WTC11 (cell line): ENCODE measurements around the gene DRD2. TPM values are rescaled to one million over a fixed set of nuclear protein-coding genes. Genes with fewer than 3 reads are reported as not detected.

Experiments used
- ATAC-seq: fragments of 200-7000 bp; cut with Tn5 transposase; 2 replicates; pipeline ENCODE4 v1.10.0; 2021; ENCODE audit warnings: mild to moderate bottlenecking, moderate library complexity
- CTCF ChIA-PET: fragments of 300-600 bp; sonication (Branson Sonifier 250); formaldehyde crosslinking; loops from one replicate; lab custom pipeline; 2021; ENCODE audit warnings: antibody characterized with exemption; lab: Charles Lee
- POLR2A ChIA-PET: fragments of 350-600 bp; sonication (Branson Sonifier 250); formaldehyde crosslinking; loops from one replicate; lab custom pipeline; 2021; ENCODE audit warnings: antibody characterized with exemption; lab: Charles Lee
- DNase-seq: peaks from one replicate; pipeline ENCODE4 v3.0.0; 2021; ENCODE audit warnings: low spot score
- H3K27ac Mint-ChIP-seq: 2 replicates; pipeline ENCODE4 v1.8.0; 2021; ENCODE audit warnings: mixed read lengths
- H3K27me3 Mint-ChIP-seq: 2 replicates; pipeline ENCODE4 v1.8.0; 2021; ENCODE audit warnings: low read depth, mild to moderate bottlenecking, moderate library complexity, mixed read lengths
- H3K36me3 Mint-ChIP-seq: 2 replicates; pipeline ENCODE4 v1.8.0; 2021; ENCODE audit warnings: mixed read lengths
- H3K4me1 Mint-ChIP-seq: 2 replicates; pipeline ENCODE4 v1.8.0; 2022; ENCODE audit warnings: mixed read lengths
- H3K4me3 Mint-ChIP-seq: 2 replicates; pipeline ENCODE4 v1.8.0; 2021; ENCODE audit warnings: mild to moderate bottlenecking, moderate library complexity, mixed read lengths
- H3K9me3 Mint-ChIP-seq: 2 replicates; pipeline ENCODE4 v1.8.0; 2021; ENCODE audit warnings: mixed read lengths
- CBFB ChIP-seq: sonication (generic); formaldehyde crosslinking; IDR thresholded peaks from 2 replicates; pipeline ENCODE4 v1.8.1; 2022; ENCODE audit warnings: mild to moderate bottlenecking, low read depth, missing genetic modification reagents
- CREB1 ChIP-seq: sonication (generic); formaldehyde crosslinking; IDR thresholded peaks from 2 replicates; pipeline ENCODE4 v1.8.0; 2023; ENCODE audit warnings: mild to moderate bottlenecking, missing genetic modification reagents
- ELF4 ChIP-seq: sonication (generic); formaldehyde crosslinking; IDR thresholded peaks from 2 replicates; pipeline ENCODE4 v1.8.1; 2022; ENCODE audit warnings: low read depth, mild to moderate bottlenecking, moderate library complexity, missing genetic modification reagents
- GABPB1 ChIP-seq: sonication (generic); formaldehyde crosslinking; IDR thresholded peaks from 2 replicates; pipeline ENCODE4 v1.8.1; 2023; ENCODE audit warnings: mild to moderate bottlenecking, missing genetic modification reagents
- HMGA2 ChIP-seq: fragments of 250-450 bp; sonication (Bioruptor Pico); IDR thresholded peaks from 2 replicates; pipeline ENCODE4 v1.4.0; 2021; ENCODE audit warnings: mild to moderate bottlenecking, moderate library complexity
- RELA ChIP-seq: sonication (generic); formaldehyde crosslinking; IDR thresholded peaks from 2 replicates; pipeline ENCODE4 v1.8.1; 2022; ENCODE audit warnings: missing genetic modification reagents, mild to moderate bottlenecking, borderline replicate concordance
- SMAD3 ChIP-seq: sonication (generic); formaldehyde crosslinking; IDR thresholded peaks from 2 replicates; pipeline ENCODE4 v1.8.0; 2022; ENCODE audit warnings: missing genetic modification reagents, mild to moderate bottlenecking, borderline replicate concordance
- SOX15 ChIP-seq: fragments of 250-450 bp; sonication (Bioruptor Pico); IDR thresholded peaks from 2 replicates; pipeline ENCODE4 v1.9.0; 2021; ENCODE audit warnings: mild to moderate bottlenecking
- ZBTB21 ChIP-seq: sonication (generic); formaldehyde crosslinking; IDR thresholded peaks from 2 replicates; pipeline ENCODE4 v1.8.1; 2023; ENCODE audit warnings: mild to moderate bottlenecking, missing genetic modification reagents, borderline replicate concordance
- ZNF423 ChIP-seq: fragments of 250-450 bp; sonication (Bioruptor Pico); IDR thresholded peaks from 2 replicates; pipeline ENCODE4 v2.1.2; 2022; ENCODE audit warnings: mild to moderate bottlenecking, moderate library complexity
- ZNF671 ChIP-seq: fragments of 250-450 bp; sonication (Bioruptor Pico); IDR thresholded peaks from 2 replicates; pipeline ENCODE4 v1.8.0; 2021; ENCODE audit warnings: mild to moderate bottlenecking
- total RNA-seq: library from RNA; stranded (reverse); gene quantifications from 3 replicates; pipeline ENCODE4 v1.2.3, GENCODE V29; 2021
- TF ChIP-seq, protein P1 (sequence below): sonication (generic); formaldehyde crosslinking; IDR thresholded peaks from 2 replicates; pipeline ENCODE4 v1.8.0; 2023; ENCODE audit warnings: mild to moderate bottlenecking, missing genetic modification reagents
- TF ChIP-seq, protein P2 (sequence below): sonication (generic); formaldehyde crosslinking; IDR thresholded peaks from 2 replicates; pipeline ENCODE4 v1.8.0; 2022; ENCODE audit warnings: mild to moderate bottlenecking, missing genetic modification reagents
- TF ChIP-seq, protein P3 (sequence below): sonication (generic); formaldehyde crosslinking; IDR thresholded peaks from 2 replicates; pipeline ENCODE4 v1.8.0; 2023; ENCODE audit warnings: missing genetic modification reagents, mild to moderate bottlenecking, borderline replicate concordance
- TF ChIP-seq, protein P4 (sequence below): sonication (generic); formaldehyde crosslinking; IDR thresholded peaks from 2 replicates; pipeline ENCODE4 v1.8.0; 2023; ENCODE audit warnings: missing genetic modification reagents
- TF ChIP-seq, protein P5 (sequence below): fragments of 250-450 bp; sonication (Bioruptor Pico); IDR thresholded peaks from 2 replicates; pipeline ENCODE4 v2.1.2; 2022; ENCODE audit warnings: mild to moderate bottlenecking, moderate library complexity
- TF ChIP-seq, protein P6 (sequence below): sonication (generic); formaldehyde crosslinking; IDR thresholded peaks from 2 replicates; pipeline ENCODE4 v1.8.0; 2022; ENCODE audit warnings: mild to moderate bottlenecking, missing genetic modification reagents
- TF ChIP-seq, protein P7 (sequence below): fragments of 250-450 bp; sonication (Bioruptor Pico); IDR thresholded peaks from 2 replicates; pipeline ENCODE4 v1.9.0; 2021; ENCODE audit warnings: moderate library complexity, mild to moderate bottlenecking, inconsistent platforms, borderline replicate concordance
- TF ChIP-seq, protein P8 (sequence below): sonication (generic); formaldehyde crosslinking; IDR thresholded peaks from 2 replicates; pipeline ENCODE4 v1.8.1; 2023; ENCODE audit warnings: mild to moderate bottlenecking, missing genetic modification reagents, moderate library complexity

DRD2 gene
- total RNA-seq, 1 experiment from 2014 or later = 0.20 TPM

DNA sequence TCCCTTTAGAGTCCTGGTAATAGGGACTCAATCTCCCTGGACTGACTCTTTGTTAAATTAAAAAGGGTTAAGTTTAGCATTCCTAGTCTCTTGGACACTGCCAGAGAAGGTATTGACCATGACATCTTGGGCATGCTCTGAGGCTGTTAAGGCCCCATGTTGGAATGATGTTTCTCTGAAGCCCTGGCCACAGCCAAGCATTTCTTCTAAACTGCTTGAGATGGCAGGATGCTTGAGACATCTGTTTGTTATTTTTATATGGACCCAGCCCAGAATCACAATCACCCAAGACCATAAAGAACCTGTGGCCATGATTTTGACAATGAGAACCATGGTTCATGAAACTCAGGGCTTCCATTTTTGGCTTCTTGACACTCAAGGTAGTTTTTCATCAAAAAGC, 93.1 kb downstream of the DRD2 start:
- POLR2A ChIA-PET = no interaction called here

DNA sequence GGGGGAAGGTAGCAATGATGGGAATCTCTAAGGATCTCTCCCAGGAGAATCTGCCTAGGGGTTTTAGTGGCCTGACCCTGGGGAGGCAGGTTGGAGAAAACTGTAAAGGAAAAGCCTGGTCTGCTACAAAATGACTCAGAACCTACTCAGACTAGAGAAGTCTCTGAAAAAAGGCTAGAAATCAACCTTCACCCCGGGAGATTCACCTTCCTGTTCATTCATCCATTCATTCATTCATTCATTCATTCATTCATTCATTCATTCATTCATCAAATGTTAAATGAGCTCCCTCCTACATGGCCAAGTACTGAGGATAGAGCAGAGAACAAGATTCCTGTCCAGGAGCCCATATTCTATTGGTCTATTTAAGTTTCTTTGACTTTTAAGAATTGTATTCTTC, 96.5 kb downstream of the DRD2 start:
- DNase-seq = no peak
- Mint-ChIP-seq H3K4me3 (no peak overlapping the region), H3K4me1 (peaks cover 14% of the 10 kb centered on the region), H3K27ac (no peak overlapping the region), H3K9me3 (peaks cover 10% of the 10 kb centered on the region), H3K27me3 (no peaks in the 10 kb centered on the region; the same call in 1 of the 2 replicates), H3K36me3 (no peaks in the 10 kb centered on the region)
- ATAC-seq = no peak
- ChIA-PET CTCF (interaction anchor here (2.6 kb wide), 1 partner anchor 9 kb away, joined by 13 read pairs; the partner anchor contains the start of gene ANKK1), POLR2A (no interaction called here)
- TF ChIP-seq, protein P1, sequence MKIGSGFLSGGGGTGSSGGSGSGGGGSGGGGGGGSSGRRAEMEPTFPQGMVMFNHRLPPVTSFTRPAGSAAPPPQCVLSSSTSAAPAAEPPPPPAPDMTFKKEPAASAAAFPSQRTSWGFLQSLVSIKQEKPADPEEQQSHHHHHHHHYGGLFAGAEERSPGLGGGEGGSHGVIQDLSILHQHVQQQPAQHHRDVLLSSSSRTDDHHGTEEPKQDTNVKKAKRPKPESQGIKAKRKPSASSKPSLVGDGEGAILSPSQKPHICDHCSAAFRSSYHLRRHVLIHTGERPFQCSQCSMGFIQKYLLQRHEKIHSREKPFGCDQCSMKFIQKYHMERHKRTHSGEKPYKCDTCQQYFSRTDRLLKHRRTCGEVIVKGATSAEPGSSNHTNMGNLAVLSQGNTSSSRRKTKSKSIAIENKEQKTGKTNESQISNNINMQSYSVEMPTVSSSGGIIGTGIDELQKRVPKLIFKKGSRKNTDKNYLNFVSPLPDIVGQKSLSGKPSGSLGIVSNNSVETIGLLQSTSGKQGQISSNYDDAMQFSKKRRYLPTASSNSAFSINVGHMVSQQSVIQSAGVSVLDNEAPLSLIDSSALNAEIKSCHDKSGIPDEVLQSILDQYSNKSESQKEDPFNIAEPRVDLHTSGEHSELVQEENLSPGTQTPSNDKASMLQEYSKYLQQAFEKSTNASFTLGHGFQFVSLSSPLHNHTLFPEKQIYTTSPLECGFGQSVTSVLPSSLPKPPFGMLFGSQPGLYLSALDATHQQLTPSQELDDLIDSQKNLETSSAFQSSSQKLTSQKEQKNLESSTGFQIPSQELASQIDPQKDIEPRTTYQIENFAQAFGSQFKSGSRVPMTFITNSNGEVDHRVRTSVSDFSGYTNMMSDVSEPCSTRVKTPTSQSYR = no peak
- TF ChIP-seq RELA (CRISPR knock-in tag) (no peak), CBFB (CRISPR knock-in tag) (no peak), ZNF671 (no peak), SMAD3 (CRISPR knock-in tag) (no peak), ZBTB21 (CRISPR knock-in tag) (no peak), ZNF423 (no peak), HMGA2 (CRISPR knock-in tag) (no peak), SOX15 (CRISPR knock-in tag) (no peak), CREB1 (CRISPR knock-in tag) (no peak)
- TF ChIP-seq, protein P2, sequence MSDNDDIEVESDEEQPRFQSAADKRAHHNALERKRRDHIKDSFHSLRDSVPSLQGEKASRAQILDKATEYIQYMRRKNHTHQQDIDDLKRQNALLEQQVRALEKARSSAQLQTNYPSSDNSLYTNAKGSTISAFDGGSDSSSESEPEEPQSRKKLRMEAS (CRISPR knock-in tag) = no peak
- TF ChIP-seq, protein P3, sequence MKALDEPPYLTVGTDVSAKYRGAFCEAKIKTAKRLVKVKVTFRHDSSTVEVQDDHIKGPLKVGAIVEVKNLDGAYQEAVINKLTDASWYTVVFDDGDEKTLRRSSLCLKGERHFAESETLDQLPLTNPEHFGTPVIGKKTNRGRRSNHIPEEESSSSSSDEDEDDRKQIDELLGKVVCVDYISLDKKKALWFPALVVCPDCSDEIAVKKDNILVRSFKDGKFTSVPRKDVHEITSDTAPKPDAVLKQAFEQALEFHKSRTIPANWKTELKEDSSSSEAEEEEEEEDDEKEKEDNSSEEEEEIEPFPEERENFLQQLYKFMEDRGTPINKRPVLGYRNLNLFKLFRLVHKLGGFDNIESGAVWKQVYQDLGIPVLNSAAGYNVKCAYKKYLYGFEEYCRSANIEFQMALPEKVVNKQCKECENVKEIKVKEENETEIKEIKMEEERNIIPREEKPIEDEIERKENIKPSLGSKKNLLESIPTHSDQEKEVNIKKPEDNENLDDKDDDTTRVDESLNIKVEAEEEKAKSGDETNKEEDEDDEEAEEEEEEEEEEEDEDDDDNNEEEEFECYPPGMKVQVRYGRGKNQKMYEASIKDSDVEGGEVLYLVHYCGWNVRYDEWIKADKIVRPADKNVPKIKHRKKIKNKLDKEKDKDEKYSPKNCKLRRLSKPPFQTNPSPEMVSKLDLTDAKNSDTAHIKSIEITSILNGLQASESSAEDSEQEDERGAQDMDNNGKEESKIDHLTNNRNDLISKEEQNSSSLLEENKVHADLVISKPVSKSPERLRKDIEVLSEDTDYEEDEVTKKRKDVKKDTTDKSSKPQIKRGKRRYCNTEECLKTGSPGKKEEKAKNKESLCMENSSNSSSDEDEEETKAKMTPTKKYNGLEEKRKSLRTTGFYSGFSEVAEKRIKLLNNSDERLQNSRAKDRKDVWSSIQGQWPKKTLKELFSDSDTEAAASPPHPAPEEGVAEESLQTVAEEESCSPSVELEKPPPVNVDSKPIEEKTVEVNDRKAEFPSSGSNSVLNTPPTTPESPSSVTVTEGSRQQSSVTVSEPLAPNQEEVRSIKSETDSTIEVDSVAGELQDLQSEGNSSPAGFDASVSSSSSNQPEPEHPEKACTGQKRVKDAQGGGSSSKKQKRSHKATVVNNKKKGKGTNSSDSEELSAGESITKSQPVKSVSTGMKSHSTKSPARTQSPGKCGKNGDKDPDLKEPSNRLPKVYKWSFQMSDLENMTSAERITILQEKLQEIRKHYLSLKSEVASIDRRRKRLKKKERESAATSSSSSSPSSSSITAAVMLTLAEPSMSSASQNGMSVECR (CRISPR knock-in tag) = no peak
- TF ChIP-seq, protein P4, sequence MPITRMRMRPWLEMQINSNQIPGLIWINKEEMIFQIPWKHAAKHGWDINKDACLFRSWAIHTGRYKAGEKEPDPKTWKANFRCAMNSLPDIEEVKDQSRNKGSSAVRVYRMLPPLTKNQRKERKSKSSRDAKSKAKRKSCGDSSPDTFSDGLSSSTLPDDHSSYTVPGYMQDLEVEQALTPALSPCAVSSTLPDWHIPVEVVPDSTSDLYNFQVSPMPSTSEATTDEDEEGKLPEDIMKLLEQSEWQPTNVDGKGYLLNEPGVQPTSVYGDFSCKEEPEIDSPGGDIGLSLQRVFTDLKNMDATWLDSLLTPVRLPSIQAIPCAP = no peak
- TF ChIP-seq, protein P5, sequence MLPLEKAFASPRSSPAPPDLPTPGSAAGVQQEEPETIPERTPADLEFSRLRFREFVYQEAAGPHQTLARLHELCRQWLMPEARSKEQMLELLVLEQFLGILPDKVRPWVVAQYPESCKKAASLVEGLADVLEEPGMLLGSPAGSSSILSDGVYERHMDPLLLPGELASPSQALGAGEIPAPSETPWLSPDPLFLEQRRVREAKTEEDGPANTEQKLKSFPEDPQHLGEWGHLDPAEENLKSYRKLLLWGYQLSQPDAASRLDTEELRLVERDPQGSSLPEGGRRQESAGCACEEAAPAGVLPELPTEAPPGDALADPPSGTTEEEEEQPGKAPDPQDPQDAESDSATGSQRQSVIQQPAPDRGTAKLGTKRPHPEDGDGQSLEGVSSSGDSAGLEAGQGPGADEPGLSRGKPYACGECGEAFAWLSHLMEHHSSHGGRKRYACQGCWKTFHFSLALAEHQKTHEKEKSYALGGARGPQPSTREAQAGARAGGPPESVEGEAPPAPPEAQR = no peak
- TF ChIP-seq, protein P6, sequence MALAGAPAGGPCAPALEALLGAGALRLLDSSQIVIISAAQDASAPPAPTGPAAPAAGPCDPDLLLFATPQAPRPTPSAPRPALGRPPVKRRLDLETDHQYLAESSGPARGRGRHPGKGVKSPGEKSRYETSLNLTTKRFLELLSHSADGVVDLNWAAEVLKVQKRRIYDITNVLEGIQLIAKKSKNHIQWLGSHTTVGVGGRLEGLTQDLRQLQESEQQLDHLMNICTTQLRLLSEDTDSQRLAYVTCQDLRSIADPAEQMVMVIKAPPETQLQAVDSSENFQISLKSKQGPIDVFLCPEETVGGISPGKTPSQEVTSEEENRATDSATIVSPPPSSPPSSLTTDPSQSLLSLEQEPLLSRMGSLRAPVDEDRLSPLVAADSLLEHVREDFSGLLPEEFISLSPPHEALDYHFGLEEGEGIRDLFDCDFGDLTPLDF = no peak
- TF ChIP-seq, protein P7, sequence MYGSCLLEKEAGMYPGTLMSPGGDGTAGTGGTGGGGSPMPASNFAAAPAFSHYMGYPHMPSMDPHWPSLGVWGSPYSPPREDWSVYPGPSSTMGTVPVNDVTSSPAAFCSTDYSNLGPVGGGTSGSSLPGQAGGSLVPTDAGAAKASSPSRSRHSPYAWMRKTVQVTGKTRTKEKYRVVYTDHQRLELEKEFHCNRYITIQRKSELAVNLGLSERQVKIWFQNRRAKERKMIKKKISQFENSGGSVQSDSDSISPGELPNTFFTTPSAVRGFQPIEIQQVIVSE = no peak

More for the DNA sequence above, 93.1 kb downstream of the DRD2 start:
- Mint-ChIP-seq H3K9me3 (peaks cover 6% of the 10 kb centered on the region), H3K4me1 (peaks cover 21% of the 10 kb centered on the region), H3K27me3 (peaks cover 4% of the 10 kb centered on the region), H3K27ac (no peak overlapping the region), H3K36me3 (no peaks in the 10 kb centered on the region), H3K4me3 (no peak overlapping the region)
- TF ChIP-seq ELF4 (CRISPR knock-in tag) (no peak), HMGA2 (CRISPR knock-in tag) (no peak), GABPB1 (no peak), ZBTB21 (CRISPR knock-in tag) (no peak)
- TF ChIP-seq, protein P8, sequence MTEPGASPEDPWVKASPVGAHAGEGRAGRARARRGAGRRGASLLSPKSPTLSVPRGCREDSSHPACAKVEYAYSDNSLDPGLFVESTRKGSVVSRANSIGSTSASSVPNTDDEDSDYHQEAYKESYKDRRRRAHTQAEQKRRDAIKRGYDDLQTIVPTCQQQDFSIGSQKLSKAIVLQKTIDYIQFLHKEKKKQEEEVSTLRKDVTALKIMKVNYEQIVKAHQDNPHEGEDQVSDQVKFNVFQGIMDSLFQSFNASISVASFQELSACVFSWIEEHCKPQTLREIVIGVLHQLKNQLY (CRISPR knock-in tag) = no peak
- DNase-seq = no peak
- CTCF ChIA-PET = no interaction called here
- no peak for ATAC-seq
